ENCODE data around the gene CD247.

The CD247 gene

DNA sequence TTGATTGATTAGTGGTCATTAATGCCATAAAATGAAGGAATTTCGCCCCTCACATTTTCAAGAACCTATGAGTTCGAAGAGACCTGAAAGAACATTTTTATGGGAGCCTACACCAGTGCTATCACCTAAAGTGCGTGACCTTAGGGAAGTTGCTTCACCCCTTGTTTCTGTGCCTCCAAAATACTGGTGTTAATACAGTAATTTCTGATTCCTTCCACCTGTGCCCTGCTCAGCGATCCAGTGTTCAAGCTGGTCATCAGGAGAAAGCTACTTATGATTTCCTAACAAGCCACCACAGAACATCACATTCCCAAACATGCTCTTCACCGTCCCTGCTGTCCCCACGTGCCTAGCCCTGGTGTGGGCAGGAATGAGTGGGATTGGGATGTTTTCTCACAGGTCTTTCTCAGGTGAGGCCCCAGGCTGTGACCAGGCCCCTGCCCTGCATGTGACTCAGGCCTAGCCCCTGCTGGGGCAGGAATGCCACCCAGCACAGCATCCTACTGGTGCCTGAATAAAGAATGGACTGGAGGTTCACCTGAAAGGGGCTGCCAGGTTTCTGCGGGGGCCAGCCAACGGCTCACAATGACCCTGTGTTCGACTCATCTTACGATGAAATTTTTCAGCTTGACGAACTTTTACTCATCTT lies 60.3 kb downstream of the CD247 start:
- DNase-seq: no peak

DNA sequence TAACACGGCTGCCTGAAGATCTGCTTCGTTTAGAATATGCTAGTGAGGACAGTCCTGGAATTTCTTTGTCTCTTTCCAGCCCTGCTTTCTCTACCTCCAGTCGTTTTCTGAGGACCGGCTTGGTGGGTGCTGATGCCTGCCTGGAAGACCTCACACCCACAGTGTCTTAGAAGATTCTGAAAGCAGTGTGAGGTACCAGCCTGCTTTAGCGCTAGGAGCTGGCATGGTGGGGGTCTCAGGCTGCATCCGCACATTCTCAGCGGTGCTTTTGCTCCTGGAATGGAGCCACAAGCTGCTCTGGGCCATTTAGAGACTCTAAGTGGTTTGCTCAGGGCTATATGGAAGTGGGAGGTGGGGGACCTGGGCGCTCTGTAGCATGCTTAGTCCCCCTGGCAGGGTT lies 61.4 kb downstream of the CD247 start:
- DNase-seq: no peak

DNA sequence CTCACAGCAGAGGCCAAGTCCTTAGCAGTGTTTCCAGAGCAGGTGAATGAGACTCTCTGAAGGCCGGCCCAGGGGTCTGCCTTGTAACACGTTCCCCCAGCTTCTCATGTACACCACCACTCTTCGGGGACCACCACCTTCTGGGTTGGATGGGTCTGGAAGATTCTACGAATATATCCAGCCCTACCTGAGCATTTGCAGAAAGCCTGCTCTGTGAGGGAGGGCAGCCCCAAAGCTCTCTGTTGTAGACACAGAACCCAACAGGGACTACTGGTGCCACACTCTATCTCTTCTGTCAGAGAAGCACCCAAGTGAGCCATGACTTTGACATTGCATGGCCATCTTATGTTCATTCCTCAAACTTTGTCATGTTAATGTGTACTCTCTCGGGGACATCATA lies 61.8 kb downstream of the CD247 start:
- DNase-seq: no peak

DNA sequence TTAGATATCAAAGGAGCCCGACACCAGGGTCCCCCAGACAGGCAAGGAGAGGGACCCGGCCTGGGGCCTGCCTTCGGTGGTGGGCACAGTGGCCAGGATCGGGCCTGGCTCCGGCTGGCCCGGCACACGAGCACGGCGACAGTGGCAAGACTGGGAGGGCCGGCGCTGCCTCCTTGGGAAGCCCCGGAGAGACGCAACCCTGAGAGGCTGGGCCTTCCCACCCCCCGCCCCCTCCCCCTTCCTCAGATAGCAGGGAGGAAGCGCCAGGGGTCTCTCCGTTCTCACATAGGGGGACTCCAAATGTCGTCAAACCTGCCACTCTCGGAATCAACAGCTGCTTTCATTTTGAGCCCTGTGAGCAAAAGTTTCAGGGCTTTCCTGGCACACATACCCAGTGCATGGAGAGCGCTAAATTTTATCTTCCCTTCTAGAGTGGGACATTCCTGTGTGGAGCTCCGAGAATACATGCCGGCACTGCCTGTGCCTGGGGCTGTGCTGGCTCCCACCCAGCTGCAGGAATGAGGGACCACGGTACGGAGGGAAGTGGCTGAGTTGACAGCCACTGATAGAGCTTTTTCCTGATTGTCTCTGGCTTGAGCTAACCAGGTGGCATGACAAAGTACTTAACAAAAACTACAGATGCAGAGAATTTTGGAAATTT lies 62.4 kb downstream of the CD247 start:
- DNase-seq: peak; percentile 67 to 69

DNA sequence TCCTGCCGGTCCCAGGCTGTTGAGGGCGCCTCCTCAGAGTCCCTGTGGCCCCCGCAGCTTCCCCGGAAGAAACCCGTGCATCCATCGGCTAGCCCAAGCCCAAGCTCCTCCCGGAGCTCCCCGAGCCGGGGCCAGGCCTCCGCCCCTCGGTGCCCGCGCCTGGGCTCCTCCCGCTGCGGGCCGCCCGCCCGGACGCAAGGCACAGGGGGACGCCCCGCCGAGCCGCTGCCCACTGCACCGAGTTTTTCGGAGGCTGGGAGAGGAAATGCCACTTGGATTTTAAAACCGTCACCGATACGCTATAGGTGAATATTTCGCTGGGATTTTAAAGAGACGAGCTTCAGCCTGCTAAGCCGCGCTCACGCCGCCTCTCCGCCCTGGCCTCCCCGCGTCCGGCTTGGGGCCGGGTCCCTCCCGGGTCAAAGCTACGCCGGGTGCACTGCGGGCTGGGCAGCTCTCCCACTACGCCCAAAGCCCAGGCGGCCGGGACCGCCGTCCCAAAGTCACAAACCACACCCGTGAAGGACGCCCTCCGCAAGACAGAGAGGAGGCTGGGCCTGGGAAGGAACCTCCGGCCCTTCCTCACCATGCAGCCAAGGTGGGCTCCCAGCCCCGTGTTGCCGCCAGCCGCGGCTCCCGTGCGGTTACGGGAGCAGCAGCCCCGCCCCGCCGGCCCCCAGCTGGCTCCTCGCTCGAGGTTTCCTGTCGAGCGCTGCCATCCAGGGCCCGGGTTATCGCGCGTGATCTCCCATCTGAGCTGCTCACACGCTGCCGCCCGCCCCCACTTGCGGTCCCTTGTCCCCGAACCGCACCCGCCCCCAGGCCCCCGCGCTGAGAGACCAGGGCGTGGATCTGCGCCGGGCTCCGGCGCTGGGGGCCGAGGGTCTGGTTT lies 63.2 kb downstream of the CD247 start:
- peak; percentile 83 for DNase-seq

DNA sequence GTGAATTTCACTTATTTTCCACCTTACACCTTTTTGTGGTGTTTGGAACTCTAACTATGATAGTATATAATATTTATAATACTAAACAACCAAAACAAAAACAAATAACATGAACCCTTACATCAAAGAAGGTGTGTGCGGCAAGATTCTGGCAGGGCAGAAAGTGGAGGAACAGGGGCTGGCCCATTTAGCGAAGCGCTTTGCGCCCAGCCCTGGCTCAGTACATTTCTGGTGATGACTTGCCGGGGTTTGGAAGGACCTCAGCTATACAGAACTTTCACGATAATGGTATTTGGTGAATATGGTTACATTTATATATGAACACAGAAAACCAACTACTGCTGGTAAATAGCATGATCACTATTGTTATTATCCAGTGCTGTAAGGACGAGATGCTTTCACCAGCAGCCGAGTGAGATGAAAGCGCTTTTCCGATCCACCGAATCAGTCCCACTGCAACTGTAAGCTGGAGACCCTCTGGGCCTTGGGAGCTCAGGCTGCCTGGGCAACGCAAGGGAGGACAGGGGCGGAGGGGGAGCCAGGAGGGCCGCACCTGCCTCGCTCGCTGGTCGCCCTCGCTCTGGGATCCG lies 63.9 kb downstream of the CD247 start:
- no peak for DNase-seq

DNA sequence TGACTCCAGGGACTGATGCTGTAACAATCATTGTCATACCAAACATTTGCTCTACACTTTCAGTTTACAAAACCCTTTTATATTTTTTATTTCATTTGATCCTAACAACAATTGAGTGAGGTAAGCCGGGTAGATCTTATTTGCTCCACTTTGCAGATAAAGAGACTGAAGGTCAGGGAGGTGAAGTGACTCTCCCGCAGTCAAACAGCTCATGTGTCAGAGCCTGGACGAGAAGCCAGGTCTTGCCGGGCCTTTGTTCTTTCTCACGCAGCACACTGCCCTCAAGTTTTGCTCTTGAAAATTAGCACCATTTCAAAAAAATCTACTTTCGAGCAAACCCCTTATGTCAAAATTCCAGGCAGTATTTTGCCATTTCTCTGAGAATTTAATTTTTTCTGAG lies 65.2 kb downstream of the CD247 start:
- DNase-seq: no peak

DNA sequence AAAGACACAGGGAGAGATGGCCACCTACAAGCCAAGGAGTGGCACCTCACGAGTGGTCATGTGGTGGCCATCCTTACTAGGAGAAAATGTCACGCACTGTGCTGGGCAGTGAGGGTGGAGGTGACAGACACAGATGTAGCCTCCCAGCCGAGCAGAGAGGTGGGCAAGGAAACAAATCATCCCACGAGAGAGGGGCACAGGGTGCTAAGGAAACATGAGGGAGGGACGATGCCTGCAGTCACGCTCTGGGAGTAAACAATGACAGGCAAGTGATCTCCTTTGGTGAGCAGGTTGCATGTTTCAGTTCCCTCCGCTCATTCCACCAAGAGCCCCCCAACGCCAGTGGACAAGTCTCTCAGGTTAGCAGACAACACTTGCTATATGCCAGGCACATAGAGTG lies 65.8 kb downstream of the CD247 start:
- no peak for DNase-seq

DNA sequence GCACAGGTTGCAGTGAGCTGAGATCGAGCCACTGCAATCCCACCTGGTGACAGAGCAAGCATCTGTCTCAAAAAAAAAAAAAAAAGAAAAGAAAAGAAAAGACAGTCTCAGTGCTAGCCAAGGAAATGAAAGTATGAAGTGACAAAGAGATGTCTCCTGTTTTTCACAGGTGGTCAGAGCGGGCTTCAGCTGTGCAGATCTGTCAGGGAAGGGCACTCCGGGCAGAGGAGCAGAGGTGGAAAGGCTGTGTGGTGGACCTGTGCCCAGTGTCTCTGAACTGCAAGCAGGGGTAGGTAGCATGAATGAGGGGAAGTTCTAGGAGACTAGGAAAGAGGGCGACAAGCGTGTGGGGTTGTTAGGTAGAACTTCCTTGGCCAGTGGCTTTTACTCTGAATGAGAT lies 67.5 kb downstream of the CD247 start:
- peak in 1 of 2 donors; percentile 47 for DNase-seq

DNA sequence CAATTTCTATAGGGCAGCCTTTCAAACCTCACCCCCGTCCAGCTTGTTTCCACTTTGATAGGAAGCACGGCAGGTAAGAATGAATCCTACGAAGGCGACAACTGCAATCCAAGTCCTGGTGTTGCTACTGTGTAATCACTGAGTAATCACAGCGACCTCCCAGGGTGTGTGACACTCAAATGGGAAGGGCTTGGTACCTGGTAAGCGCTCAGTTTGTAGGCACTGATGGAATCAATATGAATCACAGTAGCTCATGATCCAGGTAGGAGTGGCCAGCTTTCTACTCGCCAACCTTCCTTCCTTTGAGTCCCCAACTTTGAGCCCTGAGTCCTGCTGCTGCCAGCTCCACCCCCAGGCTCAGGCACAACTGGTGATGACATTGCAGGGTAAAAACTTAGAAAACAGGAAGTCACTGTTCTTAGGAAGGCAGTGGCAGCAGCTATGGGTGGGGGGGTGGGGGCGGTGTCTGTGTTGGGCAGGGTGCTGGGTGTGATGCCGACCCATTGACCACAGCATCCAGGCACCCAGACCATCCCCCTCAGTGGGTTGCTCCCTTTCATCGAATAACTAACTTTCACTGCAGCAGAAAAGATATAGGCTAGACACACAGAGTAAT lies 70.7 kb downstream of the CD247 start:
- peak; percentile 93 to 94 for DNase-seq

DNA sequence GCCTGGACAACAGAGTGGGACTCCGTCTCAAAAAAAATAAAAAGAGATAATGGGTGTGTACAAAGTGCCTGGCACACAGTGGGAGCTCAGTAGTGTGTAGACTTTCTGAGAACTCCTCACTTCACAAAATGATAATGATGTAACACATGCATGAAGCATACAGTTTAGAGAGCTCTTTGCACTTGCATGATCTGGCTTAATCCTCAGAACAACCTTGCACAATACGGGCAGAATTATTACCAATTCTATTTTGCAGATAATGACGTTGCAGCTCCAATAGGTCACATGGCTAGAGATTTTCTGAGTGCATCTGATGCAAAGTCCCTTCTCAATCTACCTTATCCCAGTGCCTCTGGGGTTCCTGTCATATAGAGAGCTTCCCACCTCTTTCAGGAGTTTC lies 71.4 kb downstream of the CD247 start:
- peak in 1 of 2 donors; percentile 44 for DNase-seq

DNA sequence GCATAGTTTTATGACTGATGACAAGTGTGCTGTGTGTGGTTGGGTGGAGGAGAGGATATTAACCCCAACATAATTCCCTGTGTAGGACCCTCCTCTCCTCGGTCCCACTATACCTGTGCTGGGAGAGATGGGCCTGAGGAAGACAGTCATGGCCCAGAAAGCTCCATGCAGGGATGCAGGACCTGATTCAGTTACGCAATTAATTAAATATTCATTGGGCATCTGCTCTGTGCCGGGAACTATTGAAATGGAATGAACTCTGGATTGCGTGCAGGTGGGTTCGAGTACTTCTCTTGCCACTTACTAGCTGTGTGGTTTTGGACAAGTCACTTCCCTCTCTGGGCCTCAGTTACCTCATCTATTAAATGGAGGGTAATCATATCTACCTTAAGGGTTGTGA lies 74.6 kb downstream of the CD247 start:
- no peak for DNase-seq

DNA sequence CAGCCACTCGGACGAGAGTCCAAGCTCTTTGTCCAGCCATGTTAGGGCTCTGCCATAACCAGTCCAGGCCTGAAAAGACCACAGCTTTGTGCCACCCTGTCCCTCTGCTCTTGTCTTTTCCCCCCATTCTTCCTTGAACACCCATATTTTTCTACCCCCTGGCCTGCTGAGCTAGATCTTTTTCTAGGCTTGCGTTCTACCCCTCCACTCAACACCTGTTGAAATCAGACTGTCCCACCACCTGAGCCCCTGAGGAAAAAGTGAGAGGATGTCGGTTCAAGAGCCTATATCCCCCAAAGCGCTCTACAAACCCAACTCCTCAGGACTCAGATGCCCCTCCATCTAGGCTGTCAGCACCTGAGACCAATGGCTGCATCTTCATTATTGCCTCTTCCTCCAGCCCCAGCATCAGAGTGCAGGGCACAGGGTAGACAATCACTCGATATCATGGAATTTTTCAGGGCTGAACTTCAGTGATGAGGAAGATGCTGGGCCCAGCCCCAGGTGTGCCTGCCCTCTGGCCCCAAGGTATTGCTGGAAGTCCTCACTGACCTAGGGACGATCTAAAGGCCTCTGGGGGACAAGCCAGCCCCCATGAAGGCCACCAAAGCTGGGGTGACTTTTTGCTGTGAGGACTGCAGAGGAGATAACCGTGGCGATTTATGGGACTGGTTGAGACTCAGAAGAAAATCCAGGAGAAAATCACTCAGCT lies 75.3 kb downstream of the CD247 start:
- DNase-seq: no peak

DNA sequence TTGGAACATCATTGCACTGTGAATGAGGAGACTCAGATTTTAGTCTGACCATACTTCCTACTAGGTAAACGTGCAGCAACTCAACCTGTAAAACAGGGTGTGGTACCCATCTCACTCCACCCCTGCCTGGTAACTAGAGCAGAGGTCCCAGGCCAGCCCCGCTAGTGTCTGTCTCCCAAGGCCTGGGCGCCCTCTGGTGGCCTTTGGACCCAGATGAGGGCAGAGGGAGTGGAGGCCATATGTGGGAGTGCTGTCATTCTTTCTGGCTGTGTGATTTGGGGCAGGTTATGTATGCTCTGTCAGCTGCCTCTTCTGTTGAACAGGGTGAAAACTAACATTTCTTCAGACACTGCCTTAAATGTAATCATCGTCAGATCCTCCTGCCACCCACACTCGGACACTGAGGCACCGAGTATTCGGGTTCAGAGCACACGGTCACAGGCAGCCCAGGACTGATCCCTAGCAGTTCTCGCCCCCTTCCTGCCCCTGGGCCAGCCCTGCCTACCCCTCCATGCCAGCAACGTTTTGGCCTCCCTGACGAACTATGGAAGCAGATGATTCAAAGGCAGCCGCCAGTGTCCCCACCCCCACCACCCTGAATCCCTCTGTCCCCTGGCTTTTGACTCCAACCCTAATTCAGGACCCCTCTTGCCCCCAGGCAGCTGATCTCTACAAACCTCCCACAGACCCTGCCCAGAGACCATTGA lies 76.0 kb downstream of the CD247 start:
- peak; percentile 89 to 90 for DNase-seq

DNA sequence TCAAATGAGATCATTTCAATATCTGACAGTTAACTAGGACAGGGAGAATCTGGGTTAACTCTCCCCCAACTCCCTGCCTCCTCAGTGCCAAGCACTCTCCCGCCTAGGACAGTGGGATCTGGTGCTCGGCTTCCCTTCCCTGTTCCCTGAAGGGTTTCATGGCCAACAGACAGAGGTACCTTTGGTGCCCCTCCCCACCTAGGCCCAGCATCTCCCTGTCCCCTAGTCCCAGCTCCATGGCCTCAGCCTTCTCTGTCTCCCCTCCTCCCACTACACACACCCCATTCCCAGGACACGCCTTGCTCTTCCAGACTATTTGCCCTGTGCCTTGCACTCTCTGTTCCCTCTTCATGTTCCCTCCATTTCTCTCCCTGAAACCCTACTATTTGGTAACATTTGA lies 77.1 kb downstream of the CD247 start:
- DNase-seq: no peak

DNA sequence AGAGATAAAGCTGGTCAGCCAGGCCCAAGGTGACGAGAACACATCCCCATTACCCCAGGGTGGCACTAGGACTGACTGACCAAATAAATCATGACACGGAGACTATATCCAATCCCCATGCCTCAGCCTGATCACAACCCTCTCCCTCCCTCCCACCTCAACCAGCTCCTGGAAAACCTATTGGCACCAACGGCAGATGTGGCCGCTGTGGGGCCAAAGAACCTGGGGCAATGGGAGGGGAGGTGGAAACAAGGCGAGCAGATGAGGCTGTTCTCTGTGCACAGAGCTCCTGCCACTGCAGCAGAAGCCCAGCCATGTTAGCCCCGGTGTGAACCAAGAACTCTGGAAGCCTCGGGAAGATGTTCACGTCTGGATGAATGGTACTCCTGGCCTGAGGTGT lies 77.6 kb downstream of the CD247 start:
- no peak for DNase-seq

DNA sequence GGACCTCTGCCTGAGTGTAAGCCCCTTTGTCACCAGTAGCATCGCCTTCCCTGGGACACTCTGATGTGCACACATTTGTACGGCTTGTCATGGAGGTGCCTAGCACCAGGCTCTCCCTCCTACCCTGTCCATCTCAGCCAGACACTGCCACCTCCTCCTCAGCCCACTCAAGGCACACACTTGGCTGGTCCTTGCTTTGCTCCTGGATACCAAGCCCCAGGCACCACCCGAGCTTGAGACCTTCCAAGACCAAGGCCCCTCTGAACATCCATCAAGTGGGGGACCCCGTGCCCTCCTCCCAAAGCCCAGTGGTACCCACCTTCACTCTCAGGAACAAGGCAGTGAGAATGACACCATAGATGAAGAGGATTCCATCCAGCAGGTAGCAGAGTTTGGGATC lies 78.0 kb downstream of the CD247 start:
- DNase-seq: no peak

DNA sequence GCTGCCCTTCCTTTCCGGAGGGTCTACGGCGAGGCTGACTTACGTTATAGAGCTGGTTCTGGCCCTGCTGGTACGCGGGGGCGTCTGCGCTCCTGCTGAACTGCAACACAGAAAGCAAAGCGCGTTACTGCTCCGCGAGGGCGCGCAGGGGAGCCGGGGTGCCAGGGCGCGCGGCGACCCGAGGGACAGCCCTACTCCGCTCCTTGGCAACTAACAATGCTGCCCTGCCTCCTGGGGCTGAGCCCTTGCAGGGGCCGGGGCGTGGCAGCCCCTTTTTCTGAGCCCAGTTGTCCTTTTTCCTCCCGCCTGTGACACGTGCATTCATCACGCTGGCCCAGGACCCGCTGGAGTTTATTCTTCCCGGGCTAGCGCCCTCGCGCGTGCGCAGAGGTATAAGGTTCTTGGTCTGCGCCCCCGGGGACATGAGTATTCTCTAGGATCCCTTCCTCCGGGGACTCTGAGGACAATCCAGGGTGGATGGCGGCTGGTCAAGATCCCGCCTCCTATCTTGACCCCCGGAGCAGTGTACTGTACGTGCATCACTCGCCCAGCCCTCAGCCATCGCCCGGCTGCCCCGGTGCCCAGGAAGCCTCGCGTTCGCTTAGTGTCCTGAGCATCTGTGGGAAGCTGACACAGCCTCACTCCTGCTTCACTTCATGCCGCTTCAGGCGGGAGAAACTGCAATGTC lies 78.9 kb downstream of the CD247 start:
- DNase-seq: no peak

DNA sequence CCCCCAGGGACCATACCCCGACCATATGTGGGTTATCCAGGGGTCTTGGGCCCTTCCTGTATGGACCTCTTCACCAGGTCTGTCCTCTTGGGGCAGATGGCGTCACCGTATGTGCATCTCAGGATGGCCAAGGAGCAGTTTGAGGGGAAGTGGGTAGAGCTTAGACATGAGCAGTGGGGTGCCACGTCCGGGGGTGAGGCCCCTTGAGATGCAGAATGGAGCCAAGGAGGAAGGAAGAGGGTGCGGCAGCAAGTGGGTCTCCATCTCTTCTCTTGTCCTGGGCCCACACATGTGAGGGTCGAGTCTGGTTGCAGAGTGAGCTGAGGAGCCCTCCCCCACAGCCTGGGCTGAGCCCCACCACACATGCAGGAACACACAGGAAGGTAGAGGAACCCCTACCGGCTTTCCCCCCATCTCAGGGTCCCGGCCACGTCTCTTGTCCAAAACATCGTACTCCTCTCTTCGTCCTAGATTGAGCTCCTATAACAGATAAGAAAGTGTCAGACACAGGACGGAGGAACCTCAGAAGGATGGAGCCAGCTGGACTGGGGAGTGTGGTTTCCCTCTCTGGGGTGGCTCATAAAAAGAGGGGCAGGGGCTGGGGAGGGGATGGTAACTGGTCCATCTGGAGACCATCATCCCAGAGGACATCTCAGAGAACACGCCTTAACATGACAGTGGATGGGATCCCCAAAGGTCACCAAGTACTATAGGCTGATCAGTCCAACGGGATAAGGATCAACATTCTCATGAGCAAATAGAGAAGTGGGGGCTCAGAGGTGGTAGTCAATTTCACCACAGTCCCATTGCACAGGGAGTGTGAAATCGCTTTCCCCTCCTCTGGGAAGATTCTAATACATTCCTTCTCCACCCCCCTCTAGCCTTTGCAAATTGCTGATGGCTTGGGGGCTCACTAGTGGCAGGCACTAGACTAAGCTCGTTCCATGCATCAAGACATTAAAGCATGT lies 79.9 kb downstream of the CD247 start:
- peak in 1 of 2 donors; percentile 47 for DNase-seq

DNA sequence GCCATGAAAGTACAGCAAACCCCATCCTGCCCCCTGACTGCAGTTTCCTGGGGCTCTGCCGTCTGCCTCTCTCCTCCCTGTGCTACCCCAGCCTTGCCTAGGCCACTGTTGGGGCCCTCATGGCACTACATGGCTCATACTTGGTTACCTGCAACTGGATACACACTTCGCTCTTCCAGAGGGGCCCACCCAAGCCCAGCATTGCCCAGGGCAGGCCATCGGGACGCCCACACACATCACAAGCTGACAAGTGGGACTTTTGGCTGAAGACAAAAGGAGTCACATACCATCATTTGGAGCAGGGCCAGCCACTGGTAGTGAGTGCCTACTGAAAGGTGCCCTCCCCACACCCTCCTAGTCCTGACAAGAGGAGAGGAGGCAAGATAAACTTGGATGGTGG lies 82.8 kb downstream of the CD247 start:
- DNase-seq: no peak

Measured in CD4-positive, alpha-beta T cell treated with Interleukin-4 for 1 hour (primary cell).